Uterus (tissue), 4 donors: ENCODE data around the gene ALS2. TPM values are rescaled to one million over a fixed set of nuclear protein-coding genes. Genes with fewer than 3 reads are reported as not detected.

Experiments used
- DNase-seq, 2 donors: peaks; one replicate each; pipeline ENCODE4 v3.0.0-alpha.2; 2019 to 2020
- H3K27ac ChIP-seq, 2 donors: fragments of 200-600 bp; sonication (generic); 1 replicate in 1 of 2; 2 replicates in 1 of 2; pipeline ENCODE4 v1.5.1; 2016 to 2018
- H3K27me3 ChIP-seq, 2 donors: fragments of 200-600 bp; sonication (generic); one replicate each; pipeline ENCODE4 v1.5.1; 2018 to 2019; ENCODE audit warnings: control low read depth in 1 of 2
- H3K36me3 ChIP-seq, 2 donors: fragments of 200-600 bp; sonication (generic); one replicate each; pipeline ENCODE4 v1.5.1; 2019; ENCODE audit warnings: control low read depth in 1 of 2
- H3K4me1 ChIP-seq, 2 donors: fragments of 200-600 bp; sonication (generic); one replicate each; pipeline ENCODE4 v1.5.1; 2018 to 2019; ENCODE audit warnings: control low read depth in 1 of 2
- H3K4me3 ChIP-seq, 2 donors: fragments of 200-600 bp; sonication (generic); 1 replicate in 1 of 2; 2 replicates in 1 of 2; pipeline ENCODE4 v1.5.1; 2018 to 2019; ENCODE audit warnings: mild to moderate bottlenecking in 1 of 2
- H3K9me3 ChIP-seq, 2 donors: fragments of 200-600 bp; sonication (generic); one replicate each; pipeline ENCODE4 v1.5.1; 2019; ENCODE audit warnings: control low read depth in 1 of 2
- POLR2A ChIP-seq, 2 donors: fragments of 450-650 bp; IDR thresholded peaks; one replicate each; pipeline ENCODE4 v1.6.1; 2016; ENCODE audit warnings: antibody characterized with exemption in 2 of 2, mild to moderate bottlenecking in 1 of 2, moderate library complexity in 1 of 2
- intact Hi-C: fragments of 100-400 bp; cut with DNase I; formaldehyde crosslinking; loops from one replicate; pipeline ENCODE4 v1.15.1; 2023; ENCODE audit warnings: low total_unique reads
- total RNA-seq, 4 donors: library from RNA; depleted of rRNA in 3 of 4; stranded (reverse); fragments of >200 nt in 3 of 4; gene quantifications; one replicate each; pipeline versions ENCODE4 v1.1.0 to v1.2.4, GENCODE V29; 2014 to 2023
- TF ChIP-seq, protein P1 (sequence below), 4 experiments: fragments of 200-600 bp in 2 of 4; fragments of 450-650 bp in 2 of 4; sonication (generic) in 2 of 4; IDR thresholded peaks; one replicate each; pipeline ENCODE4 v1.5.1; 2016 to 2019; ENCODE audit warnings: antibody characterized with exemption in 4 of 4, mild to moderate bottlenecking in 2 of 4, moderate library complexity in 1 of 4
- donor health status: DM: yes; HTN: yes; CAD: no.

Gene ALS2
- total RNA-seq, 4 donors from 2014 or later = 8.2 to 27.2 (median 23.5) TPM

DNA sequence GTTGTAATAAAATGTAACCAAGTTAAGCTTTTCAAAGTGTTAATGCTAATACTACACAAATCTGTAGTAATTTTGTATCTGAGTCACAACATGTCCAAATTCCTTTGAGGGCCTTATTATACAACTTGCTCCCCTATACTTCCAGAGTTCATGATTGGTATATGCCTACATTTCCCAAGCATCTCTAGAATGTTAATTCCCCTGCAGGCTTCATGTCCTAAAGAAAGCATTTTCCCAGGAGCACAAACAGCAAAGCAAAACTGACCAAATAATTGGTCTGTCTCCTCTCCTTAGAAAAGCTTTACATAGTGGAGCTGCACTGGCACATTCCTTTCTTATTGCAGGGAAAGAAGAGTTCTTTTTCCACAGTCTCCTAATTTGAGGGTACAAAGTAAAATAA lies 3.7 kb downstream of the ALS2 start:
- Histone ChIP-seq H3K4me1 (no peaks in the 10 kb centered on the region), H3K27ac (no peak overlapping the region), H3K9me3 (no peaks in the 10 kb centered on the region), H3K4me3 (no peak overlapping the region), H3K27me3 (no peaks in the 10 kb centered on the region), H3K36me3 (no peaks in the 10 kb centered on the region)
- TF ChIP-seq, protein P1, sequence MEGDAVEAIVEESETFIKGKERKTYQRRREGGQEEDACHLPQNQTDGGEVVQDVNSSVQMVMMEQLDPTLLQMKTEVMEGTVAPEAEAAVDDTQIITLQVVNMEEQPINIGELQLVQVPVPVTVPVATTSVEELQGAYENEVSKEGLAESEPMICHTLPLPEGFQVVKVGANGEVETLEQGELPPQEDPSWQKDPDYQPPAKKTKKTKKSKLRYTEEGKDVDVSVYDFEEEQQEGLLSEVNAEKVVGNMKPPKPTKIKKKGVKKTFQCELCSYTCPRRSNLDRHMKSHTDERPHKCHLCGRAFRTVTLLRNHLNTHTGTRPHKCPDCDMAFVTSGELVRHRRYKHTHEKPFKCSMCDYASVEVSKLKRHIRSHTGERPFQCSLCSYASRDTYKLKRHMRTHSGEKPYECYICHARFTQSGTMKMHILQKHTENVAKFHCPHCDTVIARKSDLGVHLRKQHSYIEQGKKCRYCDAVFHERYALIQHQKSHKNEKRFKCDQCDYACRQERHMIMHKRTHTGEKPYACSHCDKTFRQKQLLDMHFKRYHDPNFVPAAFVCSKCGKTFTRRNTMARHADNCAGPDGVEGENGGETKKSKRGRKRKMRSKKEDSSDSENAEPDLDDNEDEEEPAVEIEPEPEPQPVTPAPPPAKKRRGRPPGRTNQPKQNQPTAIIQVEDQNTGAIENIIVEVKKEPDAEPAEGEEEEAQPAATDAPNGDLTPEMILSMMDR (IDR thresholded peaks at IDR 0.05) = no peak
- no peak for TF ChIP-seq POLR2A (IDR thresholded peaks at IDR 0.05)
- intact Hi-C loops = no loop called here
- no peak for DNase-seq

DNA sequence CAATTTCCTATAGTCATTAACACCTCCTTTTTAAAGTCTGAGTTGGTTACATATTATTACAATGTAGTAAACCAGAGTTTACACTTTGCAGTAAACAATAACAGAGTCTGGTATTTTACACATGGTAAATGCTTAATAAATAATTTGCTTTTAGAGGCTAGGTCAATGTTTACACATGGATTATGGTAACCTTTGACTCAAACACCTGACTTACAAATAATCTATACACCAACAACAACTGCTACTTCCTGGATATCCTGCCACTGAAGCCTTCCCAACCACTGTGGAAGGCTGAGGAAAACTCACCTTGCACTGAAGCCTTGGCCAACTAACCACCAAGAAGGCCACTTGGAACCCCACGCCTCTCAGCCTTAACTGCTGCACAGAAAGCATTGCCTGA lies 5.4 kb downstream of the ALS2 start:
- Histone ChIP-seq H3K4me1 (no peaks in the 10 kb centered on the region), H3K9me3 (no peaks in the 10 kb centered on the region), H3K27ac (no peak overlapping the region), H3K4me3 (no peak overlapping the region), H3K27me3 (no peaks in the 10 kb centered on the region), H3K36me3 (no peaks in the 10 kb centered on the region)
- TF ChIP-seq, protein P1 (IDR thresholded peaks at IDR 0.05) = no peak
- TF ChIP-seq POLR2A (IDR thresholded peaks at IDR 0.05) = no peak
- DNase-seq = no peak
- intact Hi-C loops = no loop called here

DNA sequence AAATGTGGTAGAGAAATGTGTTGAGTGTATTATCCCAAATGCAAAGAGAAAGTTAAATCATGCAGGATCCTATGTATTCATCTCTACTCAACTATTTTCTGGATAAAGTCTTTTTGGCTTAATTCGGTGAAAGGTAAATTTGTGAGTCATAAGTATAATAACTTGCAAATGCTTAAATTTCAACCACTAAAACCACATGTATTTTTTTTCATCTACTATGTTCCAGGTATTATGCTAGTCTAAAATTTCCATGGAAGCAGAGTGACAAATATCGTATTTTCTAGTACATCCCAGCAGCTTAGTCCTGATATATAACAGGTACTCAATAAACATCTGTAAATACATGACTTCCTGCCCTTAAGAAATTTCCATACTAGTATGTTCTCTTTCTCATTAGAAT lies 6.2 kb downstream of the ALS2 start:
- DNase-seq = no peak
- H3K4me3 ChIP-seq = no peak overlapping the region
- intact Hi-C loops = no loop called here
- H3K9me3 ChIP-seq = no peaks in the 10 kb centered on the region
- TF ChIP-seq, protein P1 (IDR thresholded peaks at IDR 0.05) = no peak
- TF ChIP-seq POLR2A (IDR thresholded peaks at IDR 0.05) = no peak
- H3K36me3 ChIP-seq = no peaks in the 10 kb centered on the region
- H3K27ac ChIP-seq = no peak overlapping the region
- H3K27me3 ChIP-seq = no peaks in the 10 kb centered on the region
- no peaks in the 10 kb centered on the region for H3K4me1 ChIP-seq

DNA sequence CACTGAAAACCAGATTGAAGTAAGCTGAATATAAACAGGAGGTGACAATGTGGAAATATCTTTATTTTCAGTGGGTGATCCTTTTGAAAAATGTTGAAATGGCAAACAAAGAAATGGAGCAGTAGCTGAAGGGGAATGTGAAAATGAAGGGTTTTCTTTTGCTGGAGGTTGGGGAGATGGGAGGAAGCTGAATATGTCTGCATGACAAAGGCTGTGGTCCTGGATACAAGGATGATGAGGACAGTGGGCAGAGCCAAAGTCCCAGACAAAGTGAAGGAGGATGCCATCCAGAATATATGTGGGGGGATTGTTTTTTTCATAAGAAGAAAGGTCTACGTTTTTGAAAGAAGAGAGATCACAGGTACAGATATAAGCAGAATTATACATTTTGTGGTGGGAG lies 6.7 kb downstream of the ALS2 start:
- Histone ChIP-seq H3K36me3 (no peaks in the 10 kb centered on the region), H3K27ac (no peak overlapping the region), H3K9me3 (no peaks in the 10 kb centered on the region), H3K4me3 (no peak overlapping the region), H3K27me3 (no peaks in the 10 kb centered on the region), H3K4me1 (no peaks in the 10 kb centered on the region)
- TF ChIP-seq, protein P1 (IDR thresholded peaks at IDR 0.05) = no peak
- no peak for TF ChIP-seq POLR2A (IDR thresholded peaks at IDR 0.05)
- intact Hi-C loops = no loop called here
- DNase-seq = no peak

DNA sequence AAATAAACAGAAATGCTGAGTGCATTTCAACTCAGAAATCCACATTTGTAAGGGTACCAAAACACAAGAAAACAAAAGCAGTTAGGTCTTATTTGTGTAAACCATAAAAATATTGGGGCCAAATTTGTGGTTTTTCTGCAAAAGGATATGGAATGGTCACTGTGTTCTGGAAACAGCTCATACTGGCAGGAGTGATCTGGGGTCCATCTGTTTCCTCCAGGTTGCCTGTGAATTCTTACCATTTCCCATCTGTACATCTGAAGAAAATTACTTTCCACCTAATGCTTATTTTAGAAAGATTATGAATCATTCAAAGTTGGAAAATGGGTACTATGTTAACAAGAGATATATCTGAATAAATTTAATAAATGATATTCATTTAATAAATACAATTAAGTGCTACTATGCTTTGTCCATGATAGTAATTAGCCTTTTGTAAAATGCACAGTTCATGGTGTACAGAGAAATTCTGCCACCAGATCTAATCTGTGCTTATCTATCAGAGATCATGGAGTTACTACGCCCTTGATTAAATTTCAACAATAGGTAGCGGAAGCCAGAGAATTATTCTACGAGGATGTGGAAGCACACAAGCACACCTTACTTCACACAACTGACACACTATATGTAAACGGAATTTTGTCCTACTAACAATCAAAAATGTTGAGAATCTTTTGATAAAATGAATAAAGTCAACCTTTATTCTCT lies 10.9 kb downstream of the ALS2 start:
- H3K36me3 ChIP-seq = no peaks in the 10 kb centered on the region
- no peak for DNase-seq
- H3K27me3 ChIP-seq = no peaks in the 10 kb centered on the region
- no peaks in the 10 kb centered on the region for H3K9me3 ChIP-seq
- H3K4me3 ChIP-seq = no peak overlapping the region
- TF ChIP-seq, protein P1 (IDR thresholded peaks at IDR 0.05) = no peak
- TF ChIP-seq POLR2A (IDR thresholded peaks at IDR 0.05) = no peak
- no peaks in the 10 kb centered on the region for H3K4me1 ChIP-seq
- H3K27ac ChIP-seq = no peak overlapping the region
- intact Hi-C loops = no loop called here
